GM19438 (cell line): ENCODE data around the gene IL27RA.
A peak's percentile ranks its signal among the peaks of the same experiment; 100 is the strongest.
"Not testable (repeated sequence)": the region's sequence is repeated elsewhere in the genome, so short reads cannot be mapped to it uniquely, and the experiment has no call there.

Source experiments
- ATAC-seq: cut with Tn5 transposase; IDR thresholded peaks from one replicate; pipeline ENCODE4 v1.9.1; 2021; ENCODE audit warnings: low read depth; ENCODE audit not compliant: unreplicated experiment

The IL27RA gene

GRCh38 chr19:13998426-13998825, 33.1 kb upstream of the IL27RA start:
- no peak for ATAC-seq

GRCh38 chr19:13999085-13999484, 32.5 kb upstream of the IL27RA start:
- ATAC-seq: no peak

GRCh38 chr19:14000691-14001375, 30.7 kb upstream of the IL27RA start:
- no peak for ATAC-seq

GRCh38 chr19:14002571-14003250, 28.9 kb upstream of the IL27RA start:
- no peak for ATAC-seq

- no peak for ATAC-seq
Measured at GRCh38 chr19:14003251-14004055, 28.1 kb upstream of the IL27RA start.

- no peak for ATAC-seq
Measured at GRCh38 chr19:14004619-14005348, 26.8 kb upstream of the IL27RA start.

- ATAC-seq: peak; percentile 12
Measured at GRCh38 chr19:14005349-14006084, 26.0 kb upstream of the IL27RA start.

- ATAC-seq: peak; percentile 70
Measured at GRCh38 chr19:14006085-14006765, 25.3 kb upstream of the IL27RA start, which contains the start of gene RFX1. RFX1 (minus strand) TSS chr19:14006320; CDS start chr19:13993843, 12,477 bp downstream.

GRCh38 chr19:14006766-14007562, 24.6 kb upstream of the IL27RA start:
- peak; percentile 35 for ATAC-seq

GRCh38 chr19:14012378-14012915, 19.1 kb upstream of the IL27RA start:
- ATAC-seq: no peak

GRCh38 chr19:14015524-14016035, 16.0 kb upstream of the IL27RA start:
- peak; percentile 73 for ATAC-seq

- no peak for ATAC-seq
Measured at GRCh38 chr19:14019100-14019499, 12.5 kb upstream of the IL27RA start.

- not testable (repeated sequence) for ATAC-seq
Measured at GRCh38 chr19:14019739-14020138, 11.8 kb upstream of the IL27RA start.

GRCh38 chr19:14021474-14021873, 10.1 kb upstream of the IL27RA start:
- no peak for ATAC-seq

GRCh38 chr19:14022469-14022868, 9.1 kb upstream of the IL27RA start:
- ATAC-seq: no peak

- ATAC-seq: no peak
Measured at GRCh38 chr19:14023404-14024235, 7.9 kb upstream of the IL27RA start.

- not testable (repeated sequence) for ATAC-seq
Measured at GRCh38 chr19:14026652-14027192, 4.8 kb upstream of the IL27RA start.
